Smooth muscle cell (in vitro differentiated cells): ENCODE results near the gene RNU5D-1. TPM values are rescaled to one million over a fixed set of nuclear protein-coding genes. Genes with fewer than 3 reads are reported as not detected.

Experiments used
- DNase-seq: peaks from one replicate; lab custom pipeline; 2025; ENCODE audit not compliant: unreplicated experiment; lab: John Stamatoyannopoulos, UW
- H2AFZ ChIP-seq: fragments of 200-600 bp; sonication (generic); 2 replicates; pipeline ENCODE4 v1.6.0; 2016; ENCODE audit warnings: antibody characterized with exemption, low read depth, mild to moderate bottlenecking
- H3F3A ChIP-seq: fragments of 200-600 bp; sonication (generic); 2 replicates; pipeline ENCODE4 v1.6.0; 2017; ENCODE audit warnings: antibody characterized with exemption, low read depth
- H3K27ac ChIP-seq: fragments of 200-600 bp; sonication (generic); 2 replicates; pipeline ENCODE4 v1.5.1; 2016; ENCODE audit warnings: low read depth, mild to moderate bottlenecking
- H3K27me3 ChIP-seq: fragments of 200-600 bp; sonication (generic); 2 replicates; pipeline ENCODE4 v1.6.1; 2016; ENCODE audit warnings: low read depth, mild to moderate bottlenecking
- H3K36me3 ChIP-seq: fragments of 200-600 bp; sonication (generic); 2 replicates; pipeline ENCODE4 v1.5.1; 2016; ENCODE audit warnings: low read depth
- H3K4me1 ChIP-seq: fragments of 200-600 bp; sonication (generic); 2 replicates; pipeline ENCODE4 v1.5.1; 2016; ENCODE audit warnings: low read depth
- H3K4me2 ChIP-seq: fragments of 200-600 bp; sonication (generic); 2 replicates; pipeline ENCODE4 v1.6.0; 2016; ENCODE audit warnings: mild to moderate bottlenecking
- H3K4me3 ChIP-seq: fragments of 200-600 bp; sonication (generic); 2 replicates; pipeline ENCODE4 v1.5.1; 2016; ENCODE audit warnings: mild to moderate bottlenecking
- H3K79me2 ChIP-seq: fragments of 200-600 bp; sonication (generic); 2 replicates; pipeline ENCODE4 v1.6.0; 2016; ENCODE audit warnings: low read depth, mild to moderate bottlenecking
- H3K9ac ChIP-seq: fragments of 200-600 bp; sonication (generic); 2 replicates; pipeline ENCODE4 v1.6.0; 2016; ENCODE audit warnings: low read depth
- H3K9me3 ChIP-seq: fragments of 200-600 bp; sonication (generic); replicated peaks from 2 replicates; pipeline ENCODE4 v1.5.1; 2016; ENCODE audit warnings: low read depth
- H4K20me1 ChIP-seq: fragments of 200-600 bp; sonication (generic); 2 replicates; pipeline ENCODE4 v1.6.0; 2016; ENCODE audit warnings: low read depth
- CTCF ChIP-seq: fragments of 200-600 bp; sonication (generic); IDR thresholded peaks from 2 replicates; pipeline ENCODE4 v1.5.1; 2017; ENCODE audit warnings: borderline replicate concordance, mild to moderate bottlenecking, antibody characterized with exemption; ENCODE audit not compliant: insufficient read depth, poor library complexity, severe bottlenecking
- WGBS: methylation state at CpG from one replicate; pipeline ENCODE4 v1.1.7; 2016; ENCODE audit warnings: low lambda C conversion rate; 5-methylcytosine and 5-hydroxymethylcytosine counted together
- polyA plus RNA-seq: library from polyadenylated mRNA; unstranded; fragments of >200 nt; fragmentation: Nextera tagmentation; extraction: Ambion mirVana; gene quantifications from 2 replicates; pipeline ENCODE4 v1.2.1, GENCODE V29; 2016
- total RNA-seq: library from RNA; depleted of rRNA; stranded (reverse); fragments of >200 nt; gene quantifications from 2 replicates; pipeline ENCODE4 v1.2.3, GENCODE V29; 2014

Gene RNU5D-1
- total and polyA plus RNA-seq, 2 experiments from 2014 or later, result not detected

DNA sequence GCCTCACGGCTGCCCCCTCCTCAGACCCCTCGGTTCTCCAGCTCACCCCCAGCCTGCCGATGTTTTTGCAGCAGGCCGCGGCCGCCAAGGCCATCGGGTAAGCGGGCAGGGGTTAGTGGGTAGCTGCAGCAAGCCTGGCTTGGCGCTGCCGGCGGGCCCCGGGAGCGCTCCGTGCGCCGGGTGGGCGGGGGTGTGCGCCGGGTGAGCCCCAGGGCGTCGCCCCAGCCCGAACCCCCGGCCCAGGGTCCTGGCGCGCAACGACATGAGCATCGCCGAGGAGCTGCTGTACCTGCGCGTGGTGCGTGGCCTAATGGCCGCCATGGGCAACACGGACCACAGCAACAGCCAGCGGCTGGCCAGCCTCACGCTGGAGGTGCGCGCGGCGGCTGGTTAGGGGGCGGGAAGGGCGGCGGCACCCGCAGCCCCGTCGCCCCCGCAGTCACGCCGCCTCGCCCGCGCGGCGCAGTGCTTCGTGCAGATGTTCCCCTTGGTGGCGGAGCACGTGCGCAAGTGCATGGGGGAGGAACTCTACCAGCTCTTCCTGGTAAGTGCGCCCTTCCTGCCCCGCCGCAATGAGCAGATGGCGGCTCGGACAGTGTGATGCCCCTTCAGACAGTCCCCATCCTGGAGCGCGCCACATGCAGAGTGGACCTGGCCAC is 6.5 kb downstream of the RNU5D-1 start:
- Histone ChIP-seq H3K4me3 (no peak overlapping the region), H3K27me3 (no peaks in the 10 kb centered on the region), H3K4me1 (no peaks in the 10 kb centered on the region), H3K36me3 (no peaks in the 10 kb centered on the region), H4K20me1 (no peaks in the 10 kb centered on the region), H2AFZ (no peak overlapping the region), H3K4me2 (no peak overlapping the region), H3K9ac (no peak overlapping the region), H3K9me3 (no peaks in the 10 kb centered on the region), H3F3A (peaks cover 4% of the 10 kb centered on the region), H3K79me2 (no peaks in the 10 kb centered on the region), H3K27ac (no peak overlapping the region)
- 96% methylated on average over 30 of the region's 64 CpGs for WGBS
- no peak for DNase-seq
- no peak for TF ChIP-seq CTCF

DNA sequence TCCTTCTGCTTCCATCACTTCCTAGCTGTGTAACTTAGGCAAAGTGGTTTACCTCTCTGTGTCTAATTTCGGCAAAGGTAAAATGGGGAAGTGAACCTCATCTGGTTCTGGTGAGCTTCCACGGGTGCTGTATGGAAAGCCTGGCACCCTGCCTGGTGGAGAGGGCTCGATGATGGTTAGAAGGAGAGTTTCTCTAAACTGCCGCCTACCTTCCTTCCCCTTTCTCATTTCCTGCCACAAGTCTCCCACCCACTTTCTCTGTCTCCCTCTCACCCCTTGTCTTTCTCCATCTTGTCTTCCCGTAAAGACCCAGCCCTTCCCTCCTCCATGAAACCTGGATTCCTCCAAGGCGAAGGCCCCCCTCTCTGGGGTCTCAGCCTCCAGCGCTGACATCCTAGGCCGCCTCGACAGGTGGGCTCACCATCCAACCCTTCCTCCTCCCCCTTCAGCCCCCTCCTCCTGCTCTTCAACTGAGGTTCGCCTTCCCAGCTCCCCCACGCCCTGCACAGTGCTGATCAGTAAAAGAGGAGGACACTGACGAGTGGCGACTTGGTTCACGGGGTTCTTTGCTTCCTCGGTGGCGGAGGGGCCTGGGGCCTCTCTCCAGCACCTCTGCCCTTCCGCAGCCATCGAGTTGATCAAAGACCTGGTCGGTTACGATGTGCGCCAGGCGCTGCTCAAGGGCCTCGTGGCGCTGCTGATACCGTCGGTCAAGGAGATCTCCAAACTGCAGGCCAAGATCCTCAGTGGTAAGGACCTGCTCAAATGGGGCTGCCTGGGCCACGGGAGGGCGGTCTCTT is 7.3 kb downstream of the RNU5D-1 start:
- H3K36me3 ChIP-seq, result no peaks in the 10 kb centered on the region
- TF ChIP-seq CTCF, result no peak
- no peaks in the 10 kb centered on the region for H4K20me1 ChIP-seq
- WGBS, result 97% methylated on average over 28 of the region's 28 CpGs
- H3K9me3 ChIP-seq, result no peaks in the 10 kb centered on the region
- no peaks in the 10 kb centered on the region for H3K4me1 ChIP-seq
- H3K4me3 ChIP-seq, result no peak overlapping the region
- no peak overlapping the region for H3K27ac ChIP-seq
- no peak overlapping the region for H3K4me2 ChIP-seq
- H3K9ac ChIP-seq, result no peak overlapping the region
- no peaks in the 10 kb centered on the region for H3K27me3 ChIP-seq
- H3K79me2 ChIP-seq, result no peaks in the 10 kb centered on the region
- H3F3A ChIP-seq, result no peaks in the 10 kb centered on the region
- no peak overlapping the region for H2AFZ ChIP-seq
- no peak for DNase-seq

GRCh38 chr1:44723064-44723463 is 7.9 kb downstream of the RNU5D-1 start:
- TF ChIP-seq CTCF, result no peak
- Histone ChIP-seq H3K4me1 (no peaks in the 10 kb centered on the region), H3K4me2 (no peak overlapping the region), H3K27ac (no peak overlapping the region), H3K9ac (no peak overlapping the region), H3K4me3 (no peak overlapping the region), H3K27me3 (no peaks in the 10 kb centered on the region), H2AFZ (no peak overlapping the region), H3K36me3 (no peaks in the 10 kb centered on the region), H3F3A (no peaks in the 10 kb centered on the region), H3K79me2 (no peaks in the 10 kb centered on the region), H4K20me1 (no peaks in the 10 kb centered on the region), H3K9me3 (no peaks in the 10 kb centered on the region)
- no peak for DNase-seq
- 95% methylated on average over 9 of the region's 9 CpGs for WGBS
